Activated CD4-positive, CD25-positive, alpha-beta regulatory T cell treated with anti-CD3 and anti-CD28 coated beads, Interleukin-2, amount 50 U/mL, for 72 hours (primary cell): ENCODE results near the gene GRIN3A.
A peak's percentile ranks its signal among the peaks of the same experiment; 100 is the strongest.
"Not testable (repeated sequence)": the region's sequence is repeated elsewhere in the genome, so short reads cannot be mapped to it uniquely, and the experiment has no call there.

Experiments used
- DNase-seq: peaks from one replicate; pipeline ENCODE4 v3.0.0; 2021

Gene GRIN3A

DNA sequence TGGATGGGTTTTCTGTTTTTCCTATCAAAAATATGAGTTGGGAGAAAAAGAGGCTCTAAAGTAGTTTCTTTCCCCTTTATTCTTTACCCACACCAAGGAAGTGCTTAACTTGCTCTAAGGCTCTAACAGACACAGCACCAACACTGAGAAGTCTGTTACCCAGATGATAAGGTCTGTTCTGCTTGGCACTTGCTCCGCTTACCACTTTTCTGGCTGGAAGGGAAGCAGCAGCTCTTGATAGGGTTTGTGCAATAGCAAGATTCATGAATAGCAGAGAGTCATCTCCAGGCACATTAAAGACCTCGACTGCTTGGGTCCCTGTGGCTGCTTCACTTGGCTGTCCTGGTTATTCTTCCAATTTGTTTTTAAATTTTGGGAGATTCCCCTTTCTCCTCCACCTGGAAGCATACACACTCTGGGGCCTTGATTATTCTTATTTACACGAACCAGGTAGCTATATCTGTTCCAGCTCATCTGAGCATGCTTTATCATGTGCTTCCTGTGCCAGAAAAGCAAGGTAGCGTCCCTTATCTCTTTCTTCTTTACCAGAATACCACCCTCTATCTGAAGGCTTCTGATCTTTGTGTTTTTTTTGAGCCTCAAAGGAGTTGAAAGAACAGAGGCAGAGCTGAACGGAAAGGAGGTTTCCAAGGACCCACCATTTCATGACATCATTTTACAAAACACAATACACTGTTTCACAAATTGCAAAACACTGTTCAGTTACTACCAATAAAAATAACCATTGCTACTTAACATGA lies 168.5 kb downstream of the GRIN3A start:
- no peak for DNase-seq

DNA sequence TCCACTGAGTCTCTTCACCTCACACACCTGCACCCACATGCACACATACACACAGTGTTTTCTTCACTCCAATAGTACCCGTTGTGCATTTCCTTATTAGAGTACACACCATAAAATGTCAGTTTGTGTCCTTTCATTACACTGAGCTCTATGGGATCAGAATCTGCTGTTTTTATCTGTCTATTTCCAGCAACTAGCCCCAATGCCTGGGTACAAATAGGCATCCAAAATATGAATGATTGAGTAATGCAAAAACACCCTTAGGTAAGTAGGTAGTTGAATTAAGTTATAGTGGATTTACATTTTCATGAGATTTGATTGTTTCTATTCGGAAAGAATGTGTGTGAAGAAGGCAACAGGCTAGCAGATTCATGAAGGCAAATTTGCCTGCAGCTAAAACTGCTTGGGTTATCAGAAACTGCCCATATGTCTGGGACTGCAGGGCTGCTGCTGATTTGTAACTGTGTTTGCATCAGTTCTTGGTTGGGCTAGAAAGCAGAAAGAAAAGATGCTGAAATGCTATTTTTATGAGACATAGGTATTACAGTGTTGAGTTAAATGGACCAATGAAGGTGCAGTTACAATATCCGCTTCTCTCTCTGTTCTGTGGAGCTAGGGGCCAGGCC lies 170.6 kb downstream of the GRIN3A start:
- DNase-seq: no peak

DNA sequence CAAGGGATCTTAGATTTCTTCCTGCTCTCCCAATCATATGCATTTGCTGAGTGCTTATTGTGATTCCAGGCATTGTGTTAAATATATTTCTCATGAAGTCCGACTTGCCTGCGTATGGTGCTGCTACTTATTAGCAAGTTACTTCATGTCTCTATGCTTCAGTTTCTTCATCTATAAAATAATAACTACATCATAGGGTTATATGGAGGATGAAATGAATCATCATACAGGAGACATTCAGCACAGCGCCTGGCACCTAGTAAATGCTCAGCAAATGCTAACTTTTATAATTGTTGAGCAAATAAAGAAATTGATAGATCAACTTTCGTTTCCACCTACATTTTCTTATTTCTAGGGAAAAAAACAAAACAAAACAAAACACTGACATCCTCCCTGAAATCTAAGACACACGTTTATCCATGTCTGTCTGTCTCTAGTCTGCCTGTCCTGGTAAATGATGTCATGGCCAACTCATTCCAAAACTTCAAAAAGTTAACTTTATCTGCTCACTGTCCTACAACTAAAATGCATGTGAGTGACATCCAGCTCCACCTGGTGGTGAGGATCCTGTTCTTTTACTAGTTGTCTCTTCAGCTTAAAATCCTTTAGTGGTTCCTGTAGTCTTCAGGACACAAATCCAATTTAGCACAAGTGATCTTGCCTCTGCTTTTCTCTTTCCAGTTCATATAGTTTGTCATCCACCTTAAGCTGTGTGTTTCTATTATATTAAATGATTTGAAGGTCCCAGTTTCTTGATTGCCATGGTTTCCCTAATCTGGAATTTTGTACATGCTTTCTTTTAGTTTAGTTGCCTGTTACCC lies 171.3 kb downstream of the GRIN3A start:
- no peak for DNase-seq

DNA sequence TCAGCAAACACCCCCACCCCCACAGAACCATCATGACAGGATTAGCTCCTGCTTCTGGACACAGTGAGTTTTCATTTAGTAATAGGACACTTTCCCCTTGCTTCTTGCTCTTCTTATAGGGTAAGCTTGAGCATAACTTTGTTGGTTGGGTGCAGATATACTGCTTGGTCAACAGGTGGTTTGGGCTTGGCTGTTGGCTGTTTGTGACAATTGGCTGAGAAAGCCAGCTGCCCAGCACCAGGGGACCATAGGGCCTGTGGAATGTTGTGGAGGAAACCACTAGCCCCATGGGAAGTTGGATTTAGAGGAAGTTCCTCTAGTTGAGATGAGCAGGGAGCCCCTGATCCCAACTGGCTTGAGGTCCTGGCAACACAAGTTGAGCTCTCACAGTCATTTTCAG lies 174.2 kb downstream of the GRIN3A start:
- no peak for DNase-seq

DNA sequence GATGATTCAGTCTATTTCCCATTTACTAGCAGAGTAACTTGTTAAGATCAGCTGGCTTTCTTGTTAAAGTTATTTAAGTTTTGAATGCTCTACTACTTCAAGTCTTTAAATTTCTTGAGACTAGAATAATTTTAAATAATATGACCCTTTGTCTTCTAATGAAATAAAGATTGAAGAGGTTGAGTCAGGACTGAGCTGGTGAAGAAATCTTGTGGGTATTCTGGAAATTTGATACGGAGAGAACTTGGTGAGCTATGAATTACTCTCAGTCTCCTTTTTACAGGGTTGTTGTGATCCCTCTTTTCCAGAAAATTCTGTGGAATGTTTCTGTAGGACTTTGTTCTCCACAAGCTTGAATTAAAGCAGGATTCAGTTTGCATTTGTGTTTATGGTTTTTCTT lies 175.5 kb downstream of the GRIN3A start:
- DNase-seq: no peak

DNA sequence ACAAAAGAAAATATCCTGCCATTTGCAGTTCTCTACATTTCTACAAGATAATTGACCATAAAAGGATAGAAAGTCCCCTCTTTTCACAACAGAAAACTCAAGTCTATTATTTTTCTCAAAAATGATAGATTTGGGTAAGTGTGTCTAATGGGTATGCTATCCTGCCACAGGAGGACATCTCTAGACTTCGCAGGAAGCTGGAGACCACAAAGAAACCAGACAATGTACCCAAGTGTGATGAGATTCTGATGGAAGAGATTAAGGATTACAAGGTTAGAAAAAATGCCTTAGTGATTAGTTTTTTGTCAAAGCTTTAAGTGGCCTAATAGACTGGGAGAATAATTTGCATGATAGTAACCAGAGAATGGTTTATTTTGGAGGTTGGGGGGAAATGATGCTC lies 176.7 kb downstream of the GRIN3A start:
- DNase-seq: no peak

DNA sequence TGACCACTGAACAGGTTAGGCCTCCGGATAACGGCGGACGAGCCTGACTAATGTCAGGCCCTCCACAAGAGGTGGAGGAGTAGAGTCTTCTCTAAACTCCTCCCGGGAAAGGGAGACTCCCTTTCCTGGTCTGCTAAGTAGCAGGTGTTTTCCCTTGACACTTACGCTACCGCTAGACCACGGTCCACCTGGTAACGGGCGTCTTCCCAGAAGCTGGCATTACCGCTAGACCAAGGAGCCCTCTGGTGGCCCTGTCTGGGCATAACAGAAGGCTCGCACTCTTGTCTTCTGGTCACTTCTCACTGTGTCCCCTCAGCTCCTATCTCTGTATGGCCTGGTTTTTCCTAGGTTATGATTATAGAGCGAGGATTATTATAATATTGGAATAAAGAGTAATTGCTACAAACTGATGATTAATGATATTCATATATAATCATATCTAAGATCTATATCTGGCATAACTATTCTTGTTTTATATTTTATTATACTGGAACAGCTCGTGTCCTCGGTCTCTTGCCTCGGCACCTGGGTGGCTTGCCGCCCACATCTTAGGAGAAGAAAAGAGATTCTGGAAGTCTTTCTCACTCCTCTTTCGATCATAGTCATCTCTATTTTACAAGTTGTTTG lies 188.9 kb downstream of the GRIN3A start:
- DNase-seq: not testable (repeated sequence)

DNA sequence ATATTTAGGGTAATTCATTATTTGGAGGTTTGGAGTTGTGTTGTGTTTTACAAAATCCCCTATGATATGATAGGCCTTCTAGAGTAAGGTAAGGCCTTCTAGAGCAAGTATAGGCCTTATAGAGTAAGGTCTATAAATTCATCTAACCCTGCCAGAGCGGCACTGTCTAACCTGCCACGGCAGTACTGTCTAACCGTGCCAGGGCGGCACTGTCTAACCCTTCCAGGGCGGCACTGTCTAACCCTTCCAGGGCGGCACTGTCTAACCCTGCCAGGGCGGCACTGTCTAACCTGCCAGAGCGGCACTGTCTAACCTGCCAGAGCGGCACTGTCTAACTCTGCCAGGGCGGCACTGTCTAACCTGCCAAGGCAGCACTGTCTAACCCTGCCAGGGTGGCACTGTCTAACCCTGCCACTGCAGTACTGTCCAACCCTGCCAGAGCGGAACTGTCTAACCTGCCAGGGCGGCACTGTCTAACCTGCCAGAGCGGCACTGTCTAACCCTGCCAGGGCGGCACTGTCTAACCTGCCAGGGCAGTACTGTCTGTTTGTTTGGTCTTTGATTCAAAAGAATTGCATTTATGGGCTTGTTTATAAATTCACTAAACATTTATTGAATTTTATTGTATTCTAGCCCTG lies 195.2 kb downstream of the GRIN3A start:
- no peak for DNase-seq

DNA sequence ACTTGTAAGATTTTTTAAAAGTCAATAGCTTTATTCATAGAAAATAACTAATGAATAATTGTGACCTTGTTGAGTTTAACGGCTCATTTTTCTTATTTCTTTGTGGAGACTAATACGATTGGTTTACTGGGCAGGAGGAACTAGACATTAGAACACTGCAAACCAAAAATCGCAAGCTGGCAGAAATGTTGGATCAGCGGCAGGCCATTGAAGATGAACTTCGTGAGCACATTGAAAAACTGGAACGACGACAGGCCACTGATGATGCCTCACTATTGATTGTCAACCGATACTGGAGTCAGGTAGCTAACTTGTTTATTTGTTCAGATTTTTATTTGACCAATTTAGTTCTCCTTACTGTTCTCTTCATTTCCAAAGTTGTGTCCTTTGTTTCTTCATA lies 198.4 kb downstream of the GRIN3A start:
- DNase-seq: no peak

DNA sequence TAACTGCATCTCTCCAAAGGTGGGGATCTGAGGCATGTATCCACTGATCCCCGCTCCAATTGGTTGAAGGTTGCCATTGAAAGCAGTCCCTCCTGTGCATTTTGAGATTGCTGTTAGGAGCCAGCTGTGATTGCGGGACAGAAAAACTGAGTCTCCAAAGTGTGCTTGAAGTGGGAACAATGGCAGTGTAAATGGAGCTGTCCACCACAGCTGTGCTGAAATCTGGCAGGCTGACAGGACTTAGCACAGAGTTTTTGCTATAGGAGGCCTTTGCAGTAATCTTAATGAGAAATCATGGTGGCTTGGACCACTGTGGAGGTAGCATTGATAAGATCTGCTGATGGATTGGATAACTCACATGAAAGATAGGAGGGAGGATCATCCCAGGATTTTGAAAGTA lies 201.5 kb downstream of the GRIN3A start:
- DNase-seq: no peak

DNA sequence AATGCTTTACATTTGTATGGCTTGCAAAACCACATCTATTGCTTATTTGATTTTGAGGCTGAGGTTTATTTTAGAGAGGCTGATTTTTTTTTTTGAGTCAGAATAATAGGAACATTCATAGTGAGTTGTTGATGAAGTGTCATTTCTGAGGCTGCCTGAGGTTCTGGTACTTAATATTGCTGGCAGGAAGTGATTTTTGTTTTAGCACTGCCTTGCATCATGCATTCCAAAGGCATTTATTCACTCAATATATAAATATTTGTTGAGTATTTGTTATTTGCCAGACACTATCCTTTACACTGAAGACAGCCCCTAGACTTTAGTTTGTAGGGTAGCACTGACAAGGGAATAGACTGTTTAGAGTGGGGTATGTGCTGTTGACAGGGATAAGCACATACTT lies 202.1 kb downstream of the GRIN3A start:
- DNase-seq: no peak

DNA sequence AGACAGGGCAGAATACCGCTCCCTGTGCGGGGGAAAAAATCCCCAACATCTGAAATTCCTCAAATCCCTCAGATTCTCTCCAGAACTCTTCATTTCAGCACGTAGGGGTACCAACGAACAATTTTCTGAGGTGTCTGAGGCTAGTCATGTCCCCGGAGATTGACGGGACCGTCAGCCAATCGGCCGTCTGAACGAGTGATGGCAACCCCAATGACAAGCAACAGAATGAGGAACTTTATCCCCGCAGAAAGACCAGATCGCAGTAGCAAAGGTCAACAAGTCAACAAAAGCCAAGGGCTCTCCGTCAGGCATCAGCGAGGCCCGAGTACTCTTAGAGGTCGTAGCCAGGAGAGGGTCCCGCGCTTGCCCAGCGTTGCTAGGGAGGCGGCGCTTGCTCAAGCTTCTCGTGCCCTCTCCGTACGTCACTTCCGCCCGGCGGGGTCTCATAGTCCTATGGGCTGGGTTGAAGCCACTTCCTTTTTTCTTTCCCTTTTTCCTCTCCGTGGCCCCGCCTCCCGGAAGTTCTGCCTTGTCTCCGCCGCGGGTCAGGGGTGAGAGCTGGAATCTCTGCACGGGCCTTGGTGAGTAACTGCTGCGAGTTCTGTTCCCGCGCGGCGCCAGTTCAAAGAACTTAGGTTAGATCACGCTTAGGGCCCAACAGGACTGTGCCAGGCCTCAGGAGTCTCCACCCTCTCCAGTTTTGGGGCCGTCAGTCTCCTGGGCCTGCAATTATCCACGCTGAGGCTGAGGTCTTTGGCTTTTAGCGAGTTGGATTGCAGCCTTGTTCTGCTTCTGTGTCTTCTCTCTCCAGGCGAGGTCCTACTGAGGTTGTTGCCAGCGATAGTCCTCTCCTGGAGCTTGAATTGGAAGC lies 204.9 kb downstream of the GRIN3A start, which contains the start of gene RNF20:
Gene RNF20 (plus strand): TSS at position 520 of the 871 bp plus-strand sequence. CDS start 1,571 bp downstream, outside the sequence.
- peak; percentile 98 for DNase-seq

DNA sequence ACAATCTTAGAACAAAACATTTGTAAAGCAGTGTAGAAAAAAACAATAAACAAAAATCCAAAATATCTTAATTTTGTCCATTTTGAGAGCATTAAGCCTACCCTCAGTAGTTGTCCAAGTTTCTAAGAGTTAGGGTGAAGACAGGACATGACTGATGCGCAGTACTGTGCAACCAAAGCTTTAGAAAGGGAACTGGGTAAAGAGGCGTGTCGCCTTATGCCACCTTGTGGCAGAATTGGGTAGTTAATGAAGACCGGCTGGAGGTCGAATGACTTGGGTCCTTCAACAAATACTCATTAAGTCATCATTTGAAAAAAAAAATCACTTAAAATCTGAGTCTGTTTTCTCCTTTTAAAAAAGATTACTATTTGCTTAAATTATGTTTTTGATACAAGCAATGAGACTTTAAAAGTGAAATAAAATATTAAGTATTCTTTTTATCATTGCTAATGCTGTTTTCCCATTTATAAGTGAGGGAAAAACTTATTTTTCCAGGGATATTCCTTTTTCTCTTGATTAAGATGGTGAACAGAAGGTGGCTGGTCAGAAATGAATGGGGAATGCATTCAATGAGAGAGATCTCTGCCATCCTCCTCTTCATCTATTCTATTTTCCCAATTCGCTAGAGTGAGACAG lies 208.3 kb downstream of the GRIN3A start:
- DNase-seq: peak; percentile 64

DNA sequence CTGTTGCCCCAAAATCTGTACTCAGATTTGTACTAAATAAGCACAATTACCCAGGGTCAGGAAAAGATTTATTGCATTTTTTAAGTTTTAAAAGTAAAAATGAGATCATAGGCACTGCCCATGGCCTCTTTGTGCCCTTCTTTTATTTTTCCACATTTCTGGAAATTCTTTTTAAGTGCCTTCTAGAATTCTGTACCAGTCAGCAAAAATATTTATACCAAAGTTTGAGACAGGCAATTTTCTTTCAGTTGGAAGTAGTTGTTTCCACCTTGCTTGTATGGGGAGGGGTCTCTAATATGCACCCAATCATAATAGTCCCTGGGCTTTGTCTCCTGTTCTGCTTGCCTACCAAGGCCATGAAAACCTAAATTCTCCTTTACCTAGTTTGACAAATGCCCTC lies 210.4 kb downstream of the GRIN3A start:
- no peak for DNase-seq

DNA sequence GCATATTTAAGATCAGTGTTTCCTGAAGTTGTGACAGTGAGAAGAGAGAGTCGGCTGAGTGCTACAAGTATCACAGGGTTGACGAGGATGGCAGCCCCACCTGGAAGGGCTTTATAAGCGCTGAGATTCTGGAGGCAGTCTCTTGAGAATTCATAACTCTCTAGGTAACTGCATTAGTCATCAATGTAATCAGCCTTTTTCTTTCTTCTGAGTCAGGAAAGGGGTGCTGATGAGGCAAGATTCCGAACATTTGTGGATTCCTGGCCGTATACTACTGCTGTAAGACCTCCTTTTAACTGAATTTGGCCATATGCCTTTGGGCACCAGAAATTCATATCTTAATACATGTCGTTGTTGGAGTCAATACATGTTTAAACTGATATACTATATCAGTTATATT lies 211.4 kb downstream of the GRIN3A start:
- DNase-seq: no peak

DNA sequence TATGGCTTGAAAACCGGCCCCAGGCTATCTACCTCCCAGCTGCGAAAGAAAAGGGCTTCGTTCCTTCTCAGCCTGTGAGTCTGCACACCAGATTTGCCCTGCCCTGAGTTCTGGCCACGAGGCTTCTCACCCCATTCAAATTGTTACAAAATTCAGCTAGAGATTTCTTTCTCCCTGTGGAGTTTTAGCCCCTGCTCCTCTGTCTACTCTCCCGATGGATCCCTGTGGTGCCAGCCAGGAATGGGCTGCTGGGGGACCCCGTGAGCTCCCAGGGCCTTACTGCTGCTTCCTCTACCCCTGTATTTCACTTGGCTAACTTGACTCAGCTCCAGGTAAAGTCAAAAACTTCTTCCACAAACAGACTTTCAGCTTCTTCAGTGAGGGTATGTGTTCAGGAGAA lies 214.1 kb downstream of the GRIN3A start:
- no peak for DNase-seq
